HEK293 (cell line): Measurements from ENCODE around the gene PLEKHA5.

Experiments
- CTCF ChIA-PET: fragments of 350-600 bp; formaldehyde crosslinking; extraction: SDS; loops from one replicate; lab custom pipeline; 2021; ENCODE audit warnings: antibody characterized with exemption; lab: Yijun Ruan, JAX
- POLR2A ChIA-PET: fragments of 300-600 bp; formaldehyde crosslinking; extraction: SDS; loops from one replicate; lab custom pipeline; 2020; ENCODE audit warnings: antibody characterized with exemption, inconsistent platforms; lab: Yijun Ruan, JAX
- H3K27ac ChIP-seq: fragments of 200-500 bp; sonication (Bioruptor generic); 2 replicates; pipeline ENCODE4 v1.5.1; 2014; ENCODE audit warnings: low read depth, low read length, control low read depth, inconsistent platforms; ENCODE audit errors: extremely low read depth
- H3K36me3 ChIP-seq, 2 experiments: fragments of 200-500 bp in 1 of 2; sonication (Bioruptor generic) in 1 of 2; 1 replicate in 1 of 2; 2 replicates in 1 of 2; pipeline ENCODE4 v1.5.1; 2014 to 2017; ENCODE audit warnings: inconsistent platforms in 2 of 2, low read length in 2 of 2; ENCODE audit not compliant: control insufficient read depth in 2 of 2, insufficient read depth in 1 of 2
- H3K4me1 ChIP-seq: fragments of 200-500 bp; sonication (Bioruptor generic); 2 replicates; pipeline ENCODE4 v1.5.1; 2014; ENCODE audit warnings: mild to moderate bottlenecking, low read length, inconsistent platforms; ENCODE audit not compliant: control insufficient read depth, insufficient read depth
- H3K4me3 ChIP-seq: 2 replicates; pipeline ENCODE4 v1.5.1; 2011; ENCODE audit warnings: low read depth, mild to moderate bottlenecking, control low read depth, low read length, moderate library complexity
- H3K9me3 ChIP-seq: fragments of 200-500 bp; sonication (Bioruptor generic); 2 replicates; pipeline ENCODE4 v1.5.1; 2014; ENCODE audit warnings: low read depth, low read length, inconsistent platforms; ENCODE audit not compliant: control insufficient read depth, insufficient read depth
- AEBP2 ChIP-seq: fragments of 450-650 bp; formaldehyde crosslinking; IDR thresholded peaks from 2 replicates; pipeline ENCODE4 v1.5.1; 2016; ENCODE audit warnings: missing biosample characterization, missing genetic modification characterization, borderline replicate concordance
- FEZF1 ChIP-seq: fragments of 450-650 bp; formaldehyde crosslinking; IDR thresholded peaks from 2 replicates; pipeline ENCODE4 v1.5.1; 2016; ENCODE audit warnings: missing biosample characterization, missing genetic modification characterization
- KLF16 ChIP-seq: fragments of 450-650 bp; formaldehyde crosslinking; IDR thresholded peaks from 2 replicates; pipeline ENCODE4 v1.5.1; 2017; ENCODE audit warnings: missing biosample characterization, missing genetic modification characterization
- PRDM1 ChIP-seq: fragments of 450-650 bp; formaldehyde crosslinking; IDR thresholded peaks from 2 replicates; pipeline ENCODE4; 2016; ENCODE audit warnings: missing biosample characterization, missing genetic modification characterization
- PRDM4 ChIP-seq: fragments of 450-650 bp; formaldehyde crosslinking; IDR thresholded peaks from 2 replicates; pipeline ENCODE4 v1.5.1; 2017; ENCODE audit warnings: missing biosample characterization, missing genetic modification characterization
- PRDM6 ChIP-seq: fragments of 450-650 bp; formaldehyde crosslinking; IDR thresholded peaks from 2 replicates; pipeline ENCODE4 v1.5.1; 2017; ENCODE audit warnings: missing biosample characterization, missing genetic modification characterization
- SETDB1 ChIP-seq: IDR thresholded peaks from one replicate; pipeline ENCODE4 v1.6.1; 2017; ENCODE audit warnings: mild to moderate bottlenecking, low read length, moderate library complexity, mixed read lengths; ENCODE audit not compliant: insufficient read length
- TSHZ1 ChIP-seq: fragments of 450-650 bp; formaldehyde crosslinking; IDR thresholded peaks from 2 replicates; pipeline ENCODE4 v1.5.1; 2016; ENCODE audit warnings: missing biosample characterization, missing genetic modification characterization, borderline replicate concordance
- ZBTB20 ChIP-seq: fragments of 450-650 bp; formaldehyde crosslinking; IDR thresholded peaks from 2 replicates; pipeline ENCODE4 v1.5.1; 2016; ENCODE audit warnings: missing biosample characterization, missing genetic modification characterization
- ZBTB6 ChIP-seq: fragments of 450-650 bp; formaldehyde crosslinking; IDR thresholded peaks from 2 replicates; pipeline ENCODE4 v1.5.1; 2017; ENCODE audit warnings: missing biosample characterization, missing genetic modification characterization
- ZNF174 ChIP-seq: fragments of 450-650 bp; formaldehyde crosslinking; IDR thresholded peaks from 2 replicates; pipeline ENCODE4 v1.5.0; 2017; ENCODE audit warnings: missing biosample characterization, mild to moderate bottlenecking, missing genetic modification characterization
- ZNF214 ChIP-seq: fragments of 450-650 bp; formaldehyde crosslinking; IDR thresholded peaks from 2 replicates; pipeline ENCODE4 v1.5.1; 2017; ENCODE audit warnings: missing biosample characterization, mild to moderate bottlenecking, missing genetic modification characterization, borderline replicate concordance
- ZNF423 ChIP-seq: fragments of 450-650 bp; formaldehyde crosslinking; IDR thresholded peaks from 2 replicates; pipeline ENCODE4 v1.5.1; 2016; ENCODE audit warnings: missing biosample characterization, missing genetic modification characterization
- ZNF530 ChIP-seq: fragments of 450-650 bp; formaldehyde crosslinking; IDR thresholded peaks from 2 replicates; pipeline ENCODE4 v1.5.1; 2016; ENCODE audit warnings: low read depth, missing biosample characterization, missing genetic modification characterization
- ZNF548 ChIP-seq: fragments of 450-650 bp; formaldehyde crosslinking; IDR thresholded peaks from 2 replicates; pipeline ENCODE4 v1.5.1; 2016; ENCODE audit warnings: missing biosample characterization, missing genetic modification characterization
- ZNF580 ChIP-seq: fragments of 450-650 bp; formaldehyde crosslinking; IDR thresholded peaks from 2 replicates; pipeline ENCODE4 v1.5.1; 2016; ENCODE audit warnings: missing biosample characterization, missing genetic modification characterization
- ZNF596 ChIP-seq: fragments of 450-650 bp; IDR thresholded peaks from 2 replicates; pipeline ENCODE4 v1.5.0; 2018; ENCODE audit warnings: missing biosample characterization, mild to moderate bottlenecking, missing genetic modification characterization, moderate library complexity
- ZNF785 ChIP-seq: fragments of 450-650 bp; formaldehyde crosslinking; IDR thresholded peaks from 2 replicates; pipeline ENCODE4 v1.5.1; 2016; ENCODE audit warnings: missing biosample characterization, missing genetic modification characterization
- ZNF791 ChIP-seq: fragments of 450-650 bp; formaldehyde crosslinking; IDR thresholded peaks from 2 replicates; pipeline ENCODE4 v1.5.1; 2016; ENCODE audit warnings: missing biosample characterization, missing genetic modification characterization
- ZSCAN30 ChIP-seq: fragments of 450-650 bp; IDR thresholded peaks from 2 replicates; pipeline ENCODE4 v1.5.1; 2018; ENCODE audit warnings: missing biosample characterization, mild to moderate bottlenecking, missing genetic modification characterization, moderate library complexity

Gene PLEKHA5

GRCh38 chr12:19223695-19224094 lies 94.2 kb downstream of the PLEKHA5 start:
- H3K36me3 ChIP-seq = no peaks in the 10 kb centered on the region
- TF ChIP-seq ZNF214 (tag by site-specific recombination) (no peak), ZNF785 (no peak), ZNF548 (no peak), ZNF596 (tag by site-specific recombination) (no peak), PRDM4 (tag by site-specific recombination) (no peak), KLF16 (tag by site-specific recombination) (no peak), ZNF530 (tag by site-specific recombination) (no peak), ZSCAN30 (tag by site-specific recombination) (no peak), ZNF423 (tag by site-specific recombination) (no peak), PRDM6 (no peak), PRDM1 (tag by site-specific recombination) (no peak), AEBP2 (no peak), TSHZ1 (tag by site-specific recombination) (no peak), FEZF1 (no peak)
- CTCF ChIA-PET = interaction anchor here (0.6 to 1.9 kb wide), 4 partner anchors 9 to 236 kb away, joined by 3 to 7 read pairs (median 4); no protein-coding TSS in a partner anchor
- H3K4me1 ChIP-seq = 0 out of 2 replicates have a peak, but pooled peaks cover 2% of the 10 kb centered on the region
- H3K27ac ChIP-seq = no peak overlapping the region
- POLR2A ChIA-PET = no interaction called here
- no peak overlapping the region for H3K4me3 ChIP-seq
- H3K9me3 ChIP-seq = no peaks in the 10 kb centered on the region

- ChIA-PET CTCF (interaction anchor here (0.6 kb wide), 1 partner anchor 32 kb away, joined by 3 read pairs; no protein-coding TSS in a partner anchor), POLR2A (no interaction called here)
- H3K4me1 ChIP-seq = 0 out of 2 replicates have a peak, but pooled peaks cover 2% of the 10 kb centered on the region
- no peaks in the 10 kb centered on the region for H3K36me3 ChIP-seq
- H3K4me3 ChIP-seq = no peak overlapping the region
- H3K9me3 ChIP-seq = no peaks in the 10 kb centered on the region
- H3K27ac ChIP-seq = no peak overlapping the region
- no peak for TF ChIP-seq ZBTB6 (tag by site-specific recombination)
- TF ChIP-seq ZNF174 (tag by site-specific recombination) = no peak
- no peak for TF ChIP-seq ZNF791 (tag by site-specific recombination)
- TF ChIP-seq SETDB1 = no peak
- TF ChIP-seq ZNF580 (tag by site-specific recombination) = no peak
- no peak for TF ChIP-seq ZBTB20
Measured at GRCh38 chr12:19224746-19225145, 95.2 kb downstream of the PLEKHA5 start.
